ENCODE data around the gene AGTRAP.

The AGTRAP gene

GRCh38 chr1:11800391-11800755 is 64.4 kb downstream of the AGTRAP start:
- WGBS = 98% methylated on average over 8 of the region's 8 CpGs
- Histone ChIP-seq H3K4ac (ENCODE audit: low read depth in 1 of 2, low read length in 2 of 2) (no peak overlapping the region), H2BK5ac (ENCODE audit: low read depth, low read length, poor library complexity, severe bottlenecking) (no peak overlapping the region), H3K79me1 (replicated peaks; ENCODE audit: low read length, poor library complexity, severe bottlenecking) (peaks cover 8% of the 10 kb centered on the region), H2BK12ac (ENCODE audit: low read length in 2 of 2) (no peak overlapping the region), H3K23ac (ENCODE audit: low read length in 2 of 2) (no peak overlapping the region), H3K4me1 (ENCODE audit: control insufficient read depth, insufficient read depth, low read depth, low read length) (peaks cover 42% of the 10 kb centered on the region), H3K4me2 (ENCODE audit: low read length, poor library complexity, severe bottlenecking) (no peak overlapping the region), H3K18ac (ENCODE audit: low read depth in 1 of 2, low read length in 2 of 2) (no peak overlapping the region), H2BK120ac (ENCODE audit: low read depth, low read length) (no peak overlapping the region), H3K9me3 (ENCODE audit: control insufficient read depth, low read length) (no peaks in the 10 kb centered on the region), H3K27ac (ENCODE audit: low read length, poor library complexity, severe bottlenecking) (no peak overlapping the region), H2AK5ac (ENCODE audit: low read length, severe bottlenecking) (no peak overlapping the region), H3K27me3 (ENCODE audit: control insufficient read depth in 1 of 2, insufficient read depth in 1 of 2, low read length in 2 of 2) (no peaks in the 10 kb centered on the region), H4K91ac (ENCODE audit: low read length) (no peak overlapping the region), H3K9ac (ENCODE audit: low read length) (no peak overlapping the region), H3K14ac (ENCODE audit: low read length in 2 of 2) (no peak overlapping the region), H2BK15ac (ENCODE audit: low read depth, poor library complexity, severe bottlenecking) (no peak overlapping the region), H3K36me3 (ENCODE audit: control insufficient read depth in 1 of 2, insufficient read depth in 2 of 2, low read depth in 1 of 2, low read length in 2 of 2) (peaks cover 30 to 48% of the 10 kb centered on the region in 2 experiments), H2AFZ (ENCODE audit: low read depth, low read length) (no peak overlapping the region), H3K4me3 (ENCODE audit: insufficient read depth in 1 of 2, low read depth in 1 of 2, low read length in 2 of 2) (no peak overlapping the region), H4K8ac (ENCODE audit: low read length) (no peak overlapping the region)
- DNase-seq = no peak
